Vagina (tissue), 2 donors: ENCODE data around the gene KRTAP10-1. TPM values are rescaled to one million over a fixed set of nuclear protein-coding genes. Genes with fewer than 3 reads are reported as not detected.

Source experiments
- DNase-seq, 2 donors: peaks; one replicate each; pipeline ENCODE4 v3.0.0-alpha.2; 2017; ENCODE audit errors: extremely low spot score in 2 of 2
- H3K27ac ChIP-seq: fragments of 200-600 bp; sonication (generic); one replicate; pipeline ENCODE4 v1.5.1; 2019
- H3K27me3 ChIP-seq: fragments of 200-600 bp; sonication (generic); one replicate; pipeline ENCODE4 v1.5.1; 2019
- H3K36me3 ChIP-seq, 2 donors: fragments of 200-600 bp; sonication (generic); one replicate each; pipeline ENCODE4 v1.5.1; 2017 to 2019
- H3K4me1 ChIP-seq: fragments of 200-600 bp; sonication (generic); one replicate; pipeline ENCODE4 v1.5.1; 2019
- H3K4me3 ChIP-seq, 2 donors: fragments of 200-600 bp; sonication (generic); 1 replicate in 1 of 2; 2 replicates in 1 of 2; pipeline ENCODE4 v1.5.1; 2016 to 2019
- H3K9me3 ChIP-seq: fragments of 200-600 bp; sonication (generic); one replicate; pipeline ENCODE4 v1.5.1; 2019
- POLR2A ChIP-seq, 2 donors: fragments of 450-650 bp; IDR thresholded peaks; one replicate each; pipeline ENCODE4 v1.6.1; 2017; ENCODE audit warnings: antibody characterized with exemption in 2 of 2, mild to moderate bottlenecking in 2 of 2, moderate library complexity in 2 of 2
- POLR2AphosphoS5 ChIP-seq, 2 donors: sonication (generic); formaldehyde crosslinking; IDR thresholded peaks; one replicate each; pipeline ENCODE4 v1.9.0; 2017; ENCODE audit warnings: antibody characterized with exemption in 2 of 2, mild to moderate bottlenecking in 2 of 2, low read depth in 1 of 2; ENCODE audit not compliant: insufficient read depth in 1 of 2
- intact Hi-C: fragments of 100-400 bp; cut with DNase I; formaldehyde crosslinking; loops from one replicate; pipeline ENCODE4 v1.15.1; 2023
- total RNA-seq: library from RNA; depleted of rRNA; stranded (reverse); fragments of >200 nt; gene quantifications from one replicate; pipeline ENCODE4 v1.2.3, GENCODE V29; 2016
- TF ChIP-seq, protein P1 (sequence below), 3 experiments: fragments of 450-650 bp in 2 of 3; fragments of 200-600 bp in 1 of 3; sonication (generic) in 1 of 3; IDR thresholded peaks; one replicate each; pipeline ENCODE4 v1.5.1; 2017 to 2019; ENCODE audit warnings: antibody characterized with exemption in 3 of 3, mild to moderate bottlenecking in 2 of 3, moderate library complexity in 2 of 3

The KRTAP10-1 gene
- total RNA-seq, 1 donor from 2014 or later, result not detected

- no peak overlapping the region for H3K27ac ChIP-seq
- TF ChIP-seq, protein P1, sequence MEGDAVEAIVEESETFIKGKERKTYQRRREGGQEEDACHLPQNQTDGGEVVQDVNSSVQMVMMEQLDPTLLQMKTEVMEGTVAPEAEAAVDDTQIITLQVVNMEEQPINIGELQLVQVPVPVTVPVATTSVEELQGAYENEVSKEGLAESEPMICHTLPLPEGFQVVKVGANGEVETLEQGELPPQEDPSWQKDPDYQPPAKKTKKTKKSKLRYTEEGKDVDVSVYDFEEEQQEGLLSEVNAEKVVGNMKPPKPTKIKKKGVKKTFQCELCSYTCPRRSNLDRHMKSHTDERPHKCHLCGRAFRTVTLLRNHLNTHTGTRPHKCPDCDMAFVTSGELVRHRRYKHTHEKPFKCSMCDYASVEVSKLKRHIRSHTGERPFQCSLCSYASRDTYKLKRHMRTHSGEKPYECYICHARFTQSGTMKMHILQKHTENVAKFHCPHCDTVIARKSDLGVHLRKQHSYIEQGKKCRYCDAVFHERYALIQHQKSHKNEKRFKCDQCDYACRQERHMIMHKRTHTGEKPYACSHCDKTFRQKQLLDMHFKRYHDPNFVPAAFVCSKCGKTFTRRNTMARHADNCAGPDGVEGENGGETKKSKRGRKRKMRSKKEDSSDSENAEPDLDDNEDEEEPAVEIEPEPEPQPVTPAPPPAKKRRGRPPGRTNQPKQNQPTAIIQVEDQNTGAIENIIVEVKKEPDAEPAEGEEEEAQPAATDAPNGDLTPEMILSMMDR (IDR thresholded peaks at IDR 0.05), result no peak
- no peak for TF ChIP-seq POLR2AphosphoS5 (IDR thresholded peaks at IDR 0.05; ENCODE audit: insufficient read depth in 1 of 2, low read depth in 1 of 2)
- TF ChIP-seq POLR2A (IDR thresholded peaks at IDR 0.05), result no peak
- intact Hi-C loops, result no loop called here
- no peaks in the 10 kb centered on the region for H3K36me3 ChIP-seq
- no peaks in the 10 kb centered on the region for H3K27me3 ChIP-seq
- H3K4me3 ChIP-seq, result no peak overlapping the region
- H3K9me3 ChIP-seq, result no peaks in the 10 kb centered on the region
- H3K4me1 ChIP-seq, result no peaks in the 10 kb centered on the region
- DNase-seq, result peak in 1 of 2 donors; percentile 20
Measured at GRCh38 chr21:44548922-44549321, 8.9 kb upstream of the KRTAP10-1 start.

DNA sequence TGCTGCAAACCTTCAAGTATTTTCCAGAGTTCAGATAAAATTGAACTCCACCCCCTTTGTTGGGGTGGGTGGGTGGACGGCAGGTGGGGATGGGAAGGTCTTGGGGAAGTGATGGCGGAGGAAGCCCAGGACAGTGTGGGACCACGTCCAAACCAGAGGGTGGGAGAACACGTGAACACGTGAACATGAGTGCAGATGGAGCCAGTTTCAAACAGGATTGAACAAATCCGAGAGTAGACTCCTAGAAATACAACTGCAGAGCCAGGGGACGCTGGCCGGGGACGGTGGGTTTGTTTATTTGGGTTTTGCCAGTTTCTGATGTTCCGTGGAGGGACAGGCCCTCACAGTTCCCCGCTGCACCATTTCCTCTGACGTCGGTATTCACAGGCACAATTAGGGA is 8.4 kb upstream of the KRTAP10-1 start:
- no peaks in the 10 kb centered on the region for H3K9me3 ChIP-seq
- H3K27me3 ChIP-seq, result no peaks in the 10 kb centered on the region
- H3K36me3 ChIP-seq, result no peaks in the 10 kb centered on the region
- H3K4me3 ChIP-seq, result no peak overlapping the region
- no peaks in the 10 kb centered on the region for H3K4me1 ChIP-seq
- TF ChIP-seq, protein P1 (IDR thresholded peaks at IDR 0.05), result no peak
- TF ChIP-seq POLR2AphosphoS5 (IDR thresholded peaks at IDR 0.05; ENCODE audit: insufficient read depth in 1 of 2, low read depth in 1 of 2) (no peak), POLR2A (IDR thresholded peaks at IDR 0.05) (no peak)
- peak in 1 of 2 donors; percentile 13 for DNase-seq
- intact Hi-C loops, result no loop called here
- no peak overlapping the region for H3K27ac ChIP-seq

DNA sequence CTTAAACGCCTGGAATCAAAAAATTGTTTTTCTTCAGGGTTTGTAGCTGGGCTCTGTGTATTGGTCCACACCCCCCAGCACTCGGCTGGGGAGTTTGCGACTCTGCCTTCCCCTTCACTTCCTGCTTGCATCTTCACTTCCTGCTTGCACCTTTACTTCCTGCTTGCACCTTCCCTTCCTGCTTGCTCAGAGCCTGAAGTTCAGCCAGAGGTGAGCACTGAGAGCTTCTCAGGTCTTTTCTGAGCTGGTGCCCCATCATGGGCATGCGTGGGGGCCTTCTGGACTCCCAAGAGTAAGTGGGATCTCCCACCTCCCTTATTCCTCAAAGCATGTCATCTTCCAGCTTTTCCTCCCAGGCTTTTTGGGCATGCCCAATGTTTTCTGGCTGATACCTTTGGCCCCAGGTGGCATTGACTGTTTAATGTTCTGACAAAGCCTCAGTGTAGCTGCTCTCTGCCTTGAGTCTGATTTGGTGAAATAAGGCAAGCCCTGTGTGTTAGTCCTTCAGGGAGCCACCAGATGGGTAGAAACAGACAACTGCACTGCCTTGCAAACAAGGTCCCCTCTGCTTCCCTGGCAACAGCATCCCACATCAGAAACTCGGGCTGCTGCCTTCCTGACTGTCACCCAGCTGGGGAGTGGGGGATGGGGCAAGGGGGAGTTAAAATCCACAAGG is 7.8 kb upstream of the KRTAP10-1 start:
- no peak overlapping the region for H3K27ac ChIP-seq
- DNase-seq, result peak; percentile 65 to 82

GRCh38 chr21:44544566-44544965 is 4.6 kb upstream of the KRTAP10-1 start:
- no peaks in the 10 kb centered on the region for H3K4me1 ChIP-seq
- DNase-seq, result peak in 1 of 2 donors; percentile 34
- no peak overlapping the region for H3K4me3 ChIP-seq
- no peaks in the 10 kb centered on the region for H3K9me3 ChIP-seq
- intact Hi-C loops, result no loop called here
- no peaks in the 10 kb centered on the region for H3K27me3 ChIP-seq
- no peak for TF ChIP-seq POLR2AphosphoS5 (IDR thresholded peaks at IDR 0.05; ENCODE audit: insufficient read depth in 1 of 2, low read depth in 1 of 2)
- no peak for TF ChIP-seq POLR2A (IDR thresholded peaks at IDR 0.05)
- H3K27ac ChIP-seq, result no peak overlapping the region
- H3K36me3 ChIP-seq, result no peaks in the 10 kb centered on the region

More for the DNA sequence above, 7.8 kb upstream of the KRTAP10-1 start:
- Histone ChIP-seq H3K4me3 (no peak overlapping the region), H3K27me3 (no peaks in the 10 kb centered on the region), H3K9me3 (no peaks in the 10 kb centered on the region), H3K36me3 (no peaks in the 10 kb centered on the region), H3K4me1 (no peaks in the 10 kb centered on the region)
- TF ChIP-seq POLR2A (IDR thresholded peaks at IDR 0.05), result no peak
- TF ChIP-seq POLR2AphosphoS5 (IDR thresholded peaks at IDR 0.05; ENCODE audit: insufficient read depth in 1 of 2, low read depth in 1 of 2), result no peak
- TF ChIP-seq, protein P1 (IDR thresholded peaks at IDR 0.05), result no peak
- intact Hi-C loops, result no loop called here

GRCh38 chr21:44542716-44543115 is 2.7 kb upstream of the KRTAP10-1 start:
- Histone ChIP-seq H3K4me3 (no peak overlapping the region), H3K27me3 (no peaks in the 10 kb centered on the region), H3K9me3 (no peaks in the 10 kb centered on the region), H3K36me3 (no peaks in the 10 kb centered on the region), H3K27ac (no peak overlapping the region), H3K4me1 (no peaks in the 10 kb centered on the region)
- intact Hi-C loops, result no loop called here
- TF ChIP-seq, protein P1 (IDR thresholded peaks at IDR 0.05), result no peak
- no peak for TF ChIP-seq POLR2AphosphoS5 (IDR thresholded peaks at IDR 0.05; ENCODE audit: insufficient read depth in 1 of 2, low read depth in 1 of 2)
- TF ChIP-seq POLR2A (IDR thresholded peaks at IDR 0.05), result no peak
- no peak for DNase-seq
